ENCODE measurements around the gene PRAMEF6.
"Not testable (repeated sequence)": the region's sequence is repeated elsewhere in the genome, so short reads cannot be mapped to it uniquely, and the experiment has no call there.

PRAMEF6 gene

GRCh38 chr1:12947480-12947879 lies at the start of gene PRAMEF6:
Gene PRAMEF6 (minus strand): TSS chr1:12947580. CDS start chr1:12942518, 5,062 bp downstream.
- DNase-seq (ENCODE audit: low spot score) = not testable (repeated sequence)

- not testable (repeated sequence) for DNase-seq (ENCODE audit: low spot score)
Observed at GRCh38 chr1:12924368-12924767, 23.0 kb downstream of the PRAMEF6 start.

- DNase-seq (ENCODE audit: low spot score) = not testable (repeated sequence)
Observed at GRCh38 chr1:12921749-12922148, 25.6 kb downstream of the PRAMEF6 start.

GRCh38 chr1:12916310-12916709 lies 31.1 kb downstream of the PRAMEF6 start, which contains the start of gene PRAMEF7:
Gene PRAMEF7 (plus strand): TSS chr1:12916610. CDS start chr1:12917693, 1,083 bp downstream.
- not testable (repeated sequence) for DNase-seq (ENCODE audit: low spot score)

GRCh38 chr1:12903793-12904572 lies 43.4 kb downstream of the PRAMEF6 start:
- DNase-seq (ENCODE audit: low spot score) = not testable (repeated sequence)

GRCh38 chr1:12899186-12899585 lies 48.2 kb downstream of the PRAMEF6 start:
- not testable (repeated sequence) for DNase-seq (ENCODE audit: low spot score)

- not testable (repeated sequence) for DNase-seq (ENCODE audit: low spot score)
Observed at GRCh38 chr1:12898170-12898569, 49.2 kb downstream of the PRAMEF6 start, which contains the start of gene PRAMEF10. Gene PRAMEF10 (minus strand): TSS chr1:12898270. CDS start chr1:12895847, 2,423 bp downstream.
